Raji (cell line): ENCODE measurements around the gene NEXN.
A peak's percentile ranks its signal among the peaks of the same experiment; 100 is the strongest.

Experiments
- POLR2A ChIP-seq: IDR thresholded peaks from 2 replicates; pipeline ENCODE4 v1.6.1; 2011; ENCODE audit warnings: low read depth, low read length, control low read depth; ENCODE audit not compliant: insufficient read depth

Gene NEXN

GRCh38 chr1:77975386-77975785, 87.0 kb downstream of the NEXN start:
- TF ChIP-seq POLR2A, result no peak

DNA sequence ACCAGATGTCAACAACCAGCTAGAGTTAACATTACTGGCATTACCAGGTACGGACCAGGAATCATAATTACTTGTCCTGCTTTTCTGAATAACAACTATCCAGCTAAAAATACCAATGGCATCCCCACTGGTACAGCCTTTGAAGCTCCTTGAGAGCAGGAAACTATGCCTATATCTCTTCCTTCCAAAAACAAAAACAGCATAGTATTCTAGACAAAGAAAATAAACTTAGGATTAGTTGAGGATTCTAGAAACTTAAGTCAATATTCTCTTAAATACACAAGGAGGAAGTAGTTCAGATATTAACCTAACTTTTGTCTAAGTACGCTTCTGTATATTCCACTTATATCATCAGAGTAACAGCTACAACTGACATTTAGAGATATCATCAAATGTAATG, 87.5 kb downstream of the NEXN start:
- no peak for TF ChIP-seq POLR2A

- TF ChIP-seq POLR2A, result no peak
Observed at GRCh38 chr1:77976433-77977076, 88.1 kb downstream of the NEXN start.

DNA sequence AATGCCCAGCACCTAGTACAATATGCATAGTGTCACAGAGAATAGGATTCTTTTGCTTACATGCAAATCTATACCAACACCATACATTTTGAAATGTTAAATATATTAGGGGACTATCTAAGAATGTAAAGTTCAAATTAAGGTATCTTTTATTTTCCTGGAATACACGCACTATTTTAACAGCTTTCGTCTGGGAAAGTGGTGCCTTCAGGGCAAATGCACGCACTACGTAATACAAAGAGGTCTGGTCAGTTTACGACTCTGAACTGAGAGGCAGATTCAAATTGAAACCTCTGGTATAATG, 89.5 kb downstream of the NEXN start:
- no peak for TF ChIP-seq POLR2A

DNA sequence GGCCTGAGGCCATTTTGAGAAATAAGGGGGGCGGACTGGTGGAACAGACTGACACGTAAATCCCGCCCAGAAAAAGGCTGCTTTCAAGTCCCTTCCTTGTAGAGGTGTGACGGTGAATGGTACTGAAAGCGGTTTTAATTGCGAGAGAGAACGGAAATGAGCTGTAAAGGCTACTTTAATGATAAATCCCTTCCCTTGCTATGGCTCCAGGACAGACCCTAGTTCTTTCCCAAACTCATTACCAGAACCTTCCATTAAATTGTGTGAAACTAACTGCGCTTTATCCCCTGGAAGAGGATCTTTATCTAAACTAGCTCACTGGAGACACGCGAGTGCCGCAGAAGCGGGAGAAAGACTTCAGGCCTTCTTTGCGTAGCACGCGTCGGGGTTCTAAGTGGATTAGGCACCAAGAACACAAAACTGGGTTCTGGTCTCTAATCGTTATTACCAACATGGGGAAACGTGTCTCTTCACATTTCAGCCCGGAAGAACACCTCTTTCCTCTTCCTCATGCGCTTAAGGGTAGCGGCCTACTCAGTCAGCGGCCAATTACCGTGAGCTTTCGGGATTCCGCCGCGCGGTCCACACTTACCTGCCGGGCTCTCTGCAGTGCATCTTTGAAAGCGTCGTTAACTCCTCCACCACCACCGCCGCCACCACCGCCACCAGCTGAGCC, 90.0 kb downstream of the NEXN start:
- no peak; the same call in 1 of the 2 replicates for TF ChIP-seq POLR2A

DNA sequence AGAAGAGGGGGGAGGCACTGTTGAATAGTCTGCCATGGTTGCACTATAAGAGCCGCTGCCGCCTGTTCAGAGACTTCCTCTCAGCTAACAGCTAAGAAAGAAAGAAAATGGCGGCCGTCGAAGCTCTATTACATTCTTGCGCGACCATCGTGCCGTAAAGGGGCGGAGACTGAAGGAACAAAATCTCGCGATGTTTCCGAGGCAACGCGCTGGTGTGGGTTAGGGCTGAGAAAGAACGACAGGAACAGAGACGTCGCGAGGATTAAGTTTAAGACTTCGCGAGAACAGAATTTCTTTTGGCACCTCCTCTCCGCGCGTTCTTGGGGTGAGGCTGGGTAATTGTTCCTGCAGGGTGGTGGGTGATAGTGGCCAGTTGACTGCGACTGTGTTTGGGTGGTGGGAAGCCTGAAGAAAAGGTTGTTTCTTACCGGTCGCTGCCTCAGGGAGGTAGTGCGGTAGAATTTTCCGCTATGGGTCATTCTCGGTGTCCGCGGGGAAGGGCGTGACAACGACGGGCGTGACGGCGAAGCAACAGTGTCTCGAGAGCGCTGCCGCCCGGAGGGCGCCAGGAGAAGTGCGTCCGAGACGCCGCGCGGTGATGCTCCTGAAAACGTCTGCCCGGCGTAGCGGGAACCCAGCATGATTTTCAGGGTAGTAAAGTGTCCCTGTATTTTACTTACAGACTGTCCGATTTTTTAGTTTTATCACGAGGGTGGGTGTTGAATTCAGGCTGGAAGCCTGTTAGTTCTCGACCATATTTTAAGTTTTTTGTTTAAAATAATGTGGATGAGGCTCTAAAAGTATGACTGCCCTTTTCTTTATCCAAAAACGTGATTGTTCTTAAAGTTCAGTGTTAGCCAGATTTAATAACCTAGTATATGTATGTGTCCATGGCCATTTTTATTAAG, 90.8 kb downstream of the NEXN start, which contains the start of gene FUBP1:
TSS of gene FUBP1 (minus strand) at position 104 of the 908 bp plus-strand sequence. CDS start at position 36, 68 bp downstream.
- peak; percentile 98 for TF ChIP-seq POLR2A

DNA sequence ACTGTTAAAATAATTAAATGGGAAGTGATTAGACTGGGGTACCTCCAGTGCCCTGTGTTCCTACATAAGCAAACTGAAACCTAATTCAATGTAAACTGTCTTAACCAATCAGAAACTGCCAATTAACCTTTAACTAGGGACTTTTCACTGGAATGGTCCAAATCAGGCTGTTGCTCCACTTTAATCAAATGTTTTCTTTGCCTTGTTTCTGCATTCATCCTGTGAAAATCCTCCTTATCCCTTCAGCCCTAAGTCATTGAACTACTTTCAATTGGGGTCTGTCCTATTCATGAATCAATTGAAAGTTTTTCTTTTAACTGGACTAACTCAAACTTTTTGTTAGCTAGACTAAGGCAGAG, 95.6 kb downstream of the NEXN start:
- no peak for TF ChIP-seq POLR2A

- TF ChIP-seq POLR2A, result no peak
Observed at GRCh38 chr1:77984629-77985028, 96.2 kb downstream of the NEXN start.

DNA sequence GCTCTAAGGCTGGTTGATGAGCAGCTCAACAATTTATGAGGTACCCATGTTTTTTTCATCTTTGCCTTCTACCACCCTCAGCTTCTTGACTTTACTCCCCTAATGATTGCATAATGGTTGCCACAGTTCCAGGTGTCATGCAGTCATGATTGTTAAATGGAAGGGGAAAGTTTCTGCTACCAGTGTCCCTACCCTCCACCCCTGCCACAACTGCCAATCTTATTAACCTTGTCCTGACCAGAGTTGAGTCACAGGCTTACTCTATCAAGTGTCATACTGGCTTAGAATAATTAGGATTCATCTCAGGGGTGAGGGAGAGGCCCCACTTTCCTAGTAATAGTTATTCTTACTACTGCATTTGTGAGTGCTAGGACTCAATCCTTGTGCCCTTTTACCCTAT, 98.4 kb downstream of the NEXN start:
- no peak for TF ChIP-seq POLR2A

GRCh38 chr1:77987919-77988318, 99.5 kb downstream of the NEXN start:
- TF ChIP-seq POLR2A, result no peak

DNA sequence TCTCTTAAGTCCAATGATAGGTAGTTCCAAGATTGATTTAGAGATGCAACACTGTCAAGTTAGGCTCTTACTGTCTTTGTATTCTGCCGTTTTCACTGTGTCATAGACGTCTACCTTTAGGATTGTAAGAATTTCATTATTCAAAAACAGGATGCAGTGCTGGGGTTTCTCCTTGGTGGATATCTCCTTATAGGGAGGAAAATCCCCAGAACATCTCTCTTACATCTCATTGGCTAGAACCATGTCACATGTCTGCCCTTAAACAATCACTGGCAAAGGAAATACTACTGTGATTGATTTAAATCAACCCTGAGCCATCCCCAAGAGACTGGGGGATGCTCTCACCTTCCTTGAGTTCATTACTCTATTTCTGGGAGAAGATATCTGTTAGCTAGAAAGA, 101.3 kb downstream of the NEXN start:
- no peak for TF ChIP-seq POLR2A

DNA sequence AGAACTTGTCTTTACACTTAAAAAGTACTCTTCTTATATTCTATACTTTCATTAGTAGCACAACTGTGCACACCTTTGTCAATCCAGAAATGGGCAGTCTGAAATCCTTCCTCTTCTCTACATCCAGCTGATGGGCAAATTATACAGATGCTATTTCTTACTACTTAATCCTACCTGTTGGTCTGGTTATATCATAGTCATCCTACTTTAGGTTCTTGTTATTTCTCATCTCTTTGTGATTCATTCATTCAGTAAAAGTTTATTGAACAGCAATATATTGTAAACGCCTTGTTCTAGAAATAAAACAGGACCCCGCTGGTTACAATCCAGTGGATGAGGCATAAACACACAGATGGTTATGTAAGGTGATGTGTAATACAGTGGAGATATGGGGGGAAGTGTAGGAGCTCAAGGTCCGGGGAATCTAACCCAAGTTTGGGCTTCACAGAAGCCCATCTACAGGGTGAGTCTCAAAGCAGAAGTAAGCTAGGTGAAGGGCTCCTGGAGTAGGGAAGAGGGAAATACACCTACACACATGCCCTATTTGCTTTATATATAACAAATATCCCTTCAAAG, 102.3 kb downstream of the NEXN start:
- no peak for TF ChIP-seq POLR2A

GRCh38 chr1:77991638-77992037, 103.2 kb downstream of the NEXN start:
- TF ChIP-seq POLR2A, result no peak
